ENCODE measurements around the gene CACNA2D2. TPM values are rescaled to one million over a fixed set of nuclear protein-coding genes. Genes with fewer than 3 reads are reported as not detected.
A peak's percentile ranks its signal among the peaks of the same experiment; 100 is the strongest.

The CACNA2D2 gene
- total and polyA plus RNA-seq, 2 of the 13 experiments (the other 11 are each of a cell fraction or from before 2014, with no cell fraction given), result not detected

- ATAC-seq (no peak), FAIRE-seq (no peak), DNase-seq (ENCODE audit: low spot score) (no peak)
- Histone ChIP-seq H3K27me3 (ENCODE audit: control insufficient read depth in 1 of 2, insufficient read depth in 2 of 2, low read length in 2 of 2) (peaks cover 4 to 36% of the 10 kb centered on the region in 2 experiments; a peak in 2 of 5 replicates), H3K9ac (ENCODE audit: insufficient read depth, low read depth, low read length) (no peak overlapping the region), H3K4me1 (ENCODE audit: insufficient read depth, low read length) (peaks cover 16% of the 10 kb centered on the region), H3K27ac (ENCODE audit: extremely low read length, insufficient read depth, low read length) (no peak overlapping the region), H3K9me3 (ENCODE audit: low read length) (no peaks in the 10 kb centered on the region), H2AFZ (ENCODE audit: low read length) (no peak overlapping the region), H3K79me2 (ENCODE audit: insufficient read depth, low read length) (no peaks in the 10 kb centered on the region), H3K36me3 (replicated peaks in 1 of 2; ENCODE audit: control insufficient read depth in 1 of 2, insufficient read depth in 2 of 2, low read length in 2 of 2) (no peaks in the 10 kb centered on the region), H4K20me1 (ENCODE audit: insufficient read depth, low read length) (no peaks in the 10 kb centered on the region), H3K4me3 (replicated peaks in 1 of 3; ENCODE audit: insufficient read depth in 1 of 3, low read depth in 2 of 3, low read length in 3 of 3) (no peak overlapping the region), H3K4me2 (ENCODE audit: low read depth, low read length) (no peak overlapping the region)
- CTCF ChIA-PET (ENCODE audit: low intra/inter-chr PET ratio, low total read pairs), result no interaction called here
- POLR2A ChIA-PET, result no interaction called here
- intact Hi-C loops (cut with micrococcal nuclease; ENCODE audit: unreplicated experiment), result no loop called here
- no TSS peak for BruUV-seq (replicated peaks)
- in situ Hi-C loops (cut with HindIII; ENCODE audit: extremely low pct_ligation_motif_present, low pct_unique_long_range_greater_than_20kb), result no loop called here
- 0 out of 2 replicates have a peak, but pooled peaks have one; percentile 15 for TF ChIP-seq STAG1 (CRISPR knock-in tag; IDR thresholded peaks at IDR 0.05)
- no peak for TF ChIP-seq TOE1 (CRISPR knock-in tag; IDR thresholded peaks at IDR 0.05)
- 37% methylated on average over 8 of the region's 9 CpGs for WGBS (ENCODE audit: low lambda C conversion rate)
Measured at GRCh38 chr3:50428007-50428633, 75.3 kb downstream of the CACNA2D2 start.

GRCh38 chr3:50427217-50427616 is 76.2 kb downstream of the CACNA2D2 start:
- Histone ChIP-seq H4K20me1 (ENCODE audit: insufficient read depth, low read length) (0 out of 2 replicates have a peak, but pooled peaks cover under 1% of the 10 kb centered on the region), H2AFZ (ENCODE audit: low read length) (no peak overlapping the region), H3K4me2 (ENCODE audit: low read depth, low read length) (no peak overlapping the region), H3K4me3 (replicated peaks in 1 of 3; ENCODE audit: insufficient read depth in 1 of 3, low read depth in 2 of 3, low read length in 3 of 3) (no peak overlapping the region), H3K9me3 (ENCODE audit: low read length) (no peaks in the 10 kb centered on the region), H3K4me1 (ENCODE audit: insufficient read depth, low read length) (peaks cover 25% of the 10 kb centered on the region), H3K27me3 (ENCODE audit: control insufficient read depth in 1 of 2, insufficient read depth in 2 of 2, low read length in 2 of 2) (peaks cover 4 to 45% of the 10 kb centered on the region in 2 experiments; a peak in 2 of 5 replicates), H3K36me3 (replicated peaks in 1 of 2; ENCODE audit: control insufficient read depth in 1 of 2, insufficient read depth in 2 of 2, low read length in 2 of 2) (no peaks in the 10 kb centered on the region), H3K27ac (ENCODE audit: extremely low read length, insufficient read depth, low read length) (no peak overlapping the region), H3K79me2 (ENCODE audit: insufficient read depth, low read length) (no peaks in the 10 kb centered on the region), H3K9ac (ENCODE audit: insufficient read depth, low read depth, low read length) (no peak overlapping the region)
- in situ Hi-C loops (cut with HindIII; ENCODE audit: extremely low pct_ligation_motif_present, low pct_unique_long_range_greater_than_20kb) (no loop called here), intact Hi-C loops (cut with micrococcal nuclease; ENCODE audit: unreplicated experiment) (no loop called here)
- TF ChIP-seq KAT7 (CRISPR knock-in tag; IDR thresholded peaks at IDR 0.05; ENCODE audit: borderline replicate concordance), result no peak
- TF ChIP-seq PAXIP1 (CRISPR knock-in tag; conservative IDR thresholded peaks at IDR 0.05), result no peak
- no peak for TF ChIP-seq MATR3 (CRISPR knock-in tag; IDR thresholded peaks at IDR 0.05)
- TF ChIP-seq REL (CRISPR knock-in tag; conservative IDR thresholded peaks at IDR 0.05), result no peak
- TF ChIP-seq ZNF564 (CRISPR knock-in tag; IDR thresholded peaks at IDR 0.05), result no peak
- TF ChIP-seq ZNF83 (CRISPR knock-in tag; IDR thresholded peaks at IDR 0.05; ENCODE audit: borderline replicate concordance), result no peak
- POLR2A ChIA-PET, result no interaction called here
- DNase-seq (ENCODE audit: low spot score) (no peak), FAIRE-seq (no peak), ATAC-seq (no peak)
- CTCF ChIA-PET (ENCODE audit: low intra/inter-chr PET ratio, low total read pairs), result no interaction called here
- BruUV-seq (replicated peaks), result no TSS peak
- WGBS (ENCODE audit: low lambda C conversion rate), result 52% methylated on average over 13 of the region's 13 CpGs

Data from HepG2 (cell line).